ENCODE data around the gene SRPK2.

- TF ChIP-seq, protein P1, sequence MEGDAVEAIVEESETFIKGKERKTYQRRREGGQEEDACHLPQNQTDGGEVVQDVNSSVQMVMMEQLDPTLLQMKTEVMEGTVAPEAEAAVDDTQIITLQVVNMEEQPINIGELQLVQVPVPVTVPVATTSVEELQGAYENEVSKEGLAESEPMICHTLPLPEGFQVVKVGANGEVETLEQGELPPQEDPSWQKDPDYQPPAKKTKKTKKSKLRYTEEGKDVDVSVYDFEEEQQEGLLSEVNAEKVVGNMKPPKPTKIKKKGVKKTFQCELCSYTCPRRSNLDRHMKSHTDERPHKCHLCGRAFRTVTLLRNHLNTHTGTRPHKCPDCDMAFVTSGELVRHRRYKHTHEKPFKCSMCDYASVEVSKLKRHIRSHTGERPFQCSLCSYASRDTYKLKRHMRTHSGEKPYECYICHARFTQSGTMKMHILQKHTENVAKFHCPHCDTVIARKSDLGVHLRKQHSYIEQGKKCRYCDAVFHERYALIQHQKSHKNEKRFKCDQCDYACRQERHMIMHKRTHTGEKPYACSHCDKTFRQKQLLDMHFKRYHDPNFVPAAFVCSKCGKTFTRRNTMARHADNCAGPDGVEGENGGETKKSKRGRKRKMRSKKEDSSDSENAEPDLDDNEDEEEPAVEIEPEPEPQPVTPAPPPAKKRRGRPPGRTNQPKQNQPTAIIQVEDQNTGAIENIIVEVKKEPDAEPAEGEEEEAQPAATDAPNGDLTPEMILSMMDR (IDR thresholded peaks at IDR 0.05), result no peak
- TF ChIP-seq POLR2A (IDR thresholded peaks at IDR 0.05), result no peak
These were observed 321.0 kb downstream of the SRPK2 start for GRCh38 chr7:105067691-105068090.
